HepG2 (cell line): Measurements from ENCODE around the gene UCN. TPM values are rescaled to one million over a fixed set of nuclear protein-coding genes. Genes with fewer than 3 reads are reported as not detected.

Experiments used
- ETV5 ChIP-seq: IDR thresholded peaks from 2 replicates; pipeline ENCODE4 v1.6.1; 2018; ENCODE audit warnings: missing biosample characterization, missing genetic modification reagents, inconsistent platforms, borderline replicate concordance
- NCOA1 ChIP-seq: sonication (generic); formaldehyde crosslinking; IDR thresholded peaks from 2 replicates; pipeline ENCODE4 v1.9.0; 2021; ENCODE audit warnings: missing genetic modification reagents
- PAF1 ChIP-seq: IDR thresholded peaks from 2 replicates; pipeline ENCODE4 v1.6.1; 2016; ENCODE audit warnings: missing genetic modification reagents, missing compliant biosample characterization
- POLR2AphosphoS5 ChIP-seq: IDR thresholded peaks from 2 replicates; pipeline ENCODE4 v1.6.1; 2012; ENCODE audit warnings: low read depth, low read length
- SRSF1 ChIP-seq: fragments of 200-400 bp; formaldehyde crosslinking; optimal IDR thresholded peaks from 2 replicates; pipeline ENCODE3; 2017; ENCODE audit warnings: mild to moderate bottlenecking, low read depth, low read length, moderate library complexity
- ZFP36L1 ChIP-seq: sonication (generic); formaldehyde crosslinking; IDR thresholded peaks from 2 replicates; pipeline ENCODE4 v1.8.0; 2022; ENCODE audit warnings: mild to moderate bottlenecking, missing genetic modification reagents, moderate library complexity
- ZFP90 ChIP-seq: sonication (generic); formaldehyde crosslinking; IDR thresholded peaks from 2 replicates; pipeline ENCODE4 v1.8.0; 2022; ENCODE audit warnings: missing genetic modification reagents, mild to moderate bottlenecking, inconsistent platforms, borderline replicate concordance
- ZNF431 ChIP-seq: sonication (generic); formaldehyde crosslinking; IDR thresholded peaks from 2 replicates; pipeline ENCODE4 v1.9.0; 2022; ENCODE audit warnings: missing genetic modification reagents, low read depth, mild to moderate bottlenecking, borderline replicate concordance
- ZNF558 ChIP-seq: sonication (generic); formaldehyde crosslinking; IDR thresholded peaks from 2 replicates; pipeline ENCODE4 v1.9.0; 2022; ENCODE audit warnings: mild to moderate bottlenecking, missing genetic modification reagents, borderline replicate concordance
- ZNF577 ChIP-seq: sonication (generic); formaldehyde crosslinking; IDR thresholded peaks from 2 replicates; pipeline ENCODE4 v1.4.0; 2020; ENCODE audit warnings: mild to moderate bottlenecking, low read depth, missing genetic modification reagents, borderline replicate concordance
- ZNF7 ChIP-seq: IDR thresholded peaks from 2 replicates; pipeline ENCODE4 v1.6.1; 2016; ENCODE audit warnings: missing biosample characterization, missing genetic modification reagents
- ZSCAN31 ChIP-seq: sonication (generic); formaldehyde crosslinking; IDR thresholded peaks from 2 replicates; pipeline ENCODE4 v1.5.0; 2020; ENCODE audit warnings: low read depth, mild to moderate bottlenecking, missing genetic modification reagents
- polyA plus RNA-seq, 8 experiments: library from polyadenylated mRNA; depleted of rRNA in 3 of 8; stranded (reverse) in 7 of 8; unstranded in 1 of 8; fragments of >200 nt; fragmentation: Illumina TruSeq in 4 of 8; extraction: Trizol in 4 of 8; gene quantifications; 2 replicates each; pipeline versions ENCODE4 v1.2.1 to v1.2.3, GENCODE V29; 2011 to 2016; ENCODE audit warnings: low read depth in 4 of 8, missing spikeins in 1 of 8, mixed read lengths in 1 of 8; ENCODE audit not compliant: insufficient read depth in 1 of 8
- total RNA-seq, 5 experiments: library from RNA; depleted of rRNA; stranded (reverse); fragments of >200 nt; fragmentation: Illumina TruSeq; extraction: Trizol; gene quantifications; 2 replicates each; pipeline ENCODE4 v1.2.3, GENCODE V29; 2016; ENCODE audit warnings: low read depth in 1 of 5
- TF ChIP-seq, protein P1 (sequence below): sonication (generic); formaldehyde crosslinking; IDR thresholded peaks from 2 replicates; pipeline ENCODE4 v1.5.1; 2020; ENCODE audit warnings: mild to moderate bottlenecking, missing genetic modification reagents
- TF ChIP-seq, protein P2 (sequence below): sonication (generic); formaldehyde crosslinking; IDR thresholded peaks from 2 replicates; pipeline ENCODE4 v1.5.0; 2020; ENCODE audit warnings: missing genetic modification reagents
- TF ChIP-seq, protein P3 (sequence below): sonication (generic); formaldehyde crosslinking; IDR thresholded peaks from 2 replicates; pipeline ENCODE4 v1.5.1; 2020; ENCODE audit warnings: missing genetic modification reagents, mild to moderate bottlenecking, borderline replicate concordance
- TF ChIP-seq, protein P4 (sequence below): sonication (generic); formaldehyde crosslinking; IDR thresholded peaks from 2 replicates; pipeline ENCODE4 v1.8.0; 2022; ENCODE audit warnings: mild to moderate bottlenecking, missing genetic modification reagents; ENCODE audit not compliant: insufficient replicate concordance
- TF ChIP-seq, protein P5 (sequence below), 2 experiments: sonication (generic) in 1 of 2; formaldehyde crosslinking in 1 of 2; IDR thresholded peaks; 2 replicates each; pipeline versions ENCODE4 v1.5.1 to v1.6.1; 2011 to 2020; ENCODE audit warnings: borderline replicate concordance in 1 of 2, low read depth in 1 of 2, low read length in 1 of 2, mild to moderate bottlenecking in 1 of 2, missing genetic modification reagents in 1 of 2, moderate library complexity in 1 of 2

UCN gene
- total and polyA plus RNA-seq, 2 of the 13 experiments (the other 11 are each of a cell fraction or from before 2014, with no cell fraction given): 1.2 to 2.3 TPM

DNA sequence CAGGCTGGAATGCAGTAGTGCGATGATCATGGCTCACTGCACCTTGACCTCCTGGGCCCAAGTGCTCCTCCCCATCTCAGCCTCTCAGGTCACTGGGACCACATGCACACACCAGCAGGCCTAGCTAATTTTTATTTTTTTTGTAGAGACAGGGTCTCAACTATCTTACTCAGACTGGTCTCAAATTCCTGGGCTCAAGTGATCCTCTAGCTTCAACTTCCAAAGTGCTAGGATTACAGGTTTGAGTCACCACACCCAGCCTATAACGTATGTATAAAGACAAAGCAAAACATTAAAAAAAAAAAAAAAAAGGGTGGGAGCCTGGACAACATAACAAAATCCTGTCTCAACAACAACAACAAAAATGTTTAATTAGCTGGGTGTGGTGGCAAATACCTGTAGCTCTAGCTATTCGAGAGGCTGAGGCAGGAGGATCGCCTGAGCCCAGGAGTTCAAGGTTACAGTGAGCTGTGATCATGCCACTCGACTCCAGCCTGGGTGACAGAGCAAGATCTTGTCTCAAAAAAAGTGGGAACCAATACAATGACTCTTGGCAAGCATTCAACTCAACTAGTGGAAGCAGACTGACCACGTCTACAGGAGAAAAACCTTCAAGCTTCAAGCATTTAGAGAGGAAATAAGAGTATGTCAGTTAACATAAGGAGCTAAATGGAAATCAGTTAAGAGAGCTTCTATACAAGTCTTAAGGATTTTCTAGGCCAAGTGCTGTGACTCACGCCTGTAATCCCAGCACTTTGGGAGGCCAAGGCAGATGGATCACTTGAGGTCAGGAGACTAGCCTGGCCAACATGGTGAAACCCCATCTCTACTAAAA lies 45.7 kb upstream of the UCN start (continued):
- TF ChIP-seq, protein P1, sequence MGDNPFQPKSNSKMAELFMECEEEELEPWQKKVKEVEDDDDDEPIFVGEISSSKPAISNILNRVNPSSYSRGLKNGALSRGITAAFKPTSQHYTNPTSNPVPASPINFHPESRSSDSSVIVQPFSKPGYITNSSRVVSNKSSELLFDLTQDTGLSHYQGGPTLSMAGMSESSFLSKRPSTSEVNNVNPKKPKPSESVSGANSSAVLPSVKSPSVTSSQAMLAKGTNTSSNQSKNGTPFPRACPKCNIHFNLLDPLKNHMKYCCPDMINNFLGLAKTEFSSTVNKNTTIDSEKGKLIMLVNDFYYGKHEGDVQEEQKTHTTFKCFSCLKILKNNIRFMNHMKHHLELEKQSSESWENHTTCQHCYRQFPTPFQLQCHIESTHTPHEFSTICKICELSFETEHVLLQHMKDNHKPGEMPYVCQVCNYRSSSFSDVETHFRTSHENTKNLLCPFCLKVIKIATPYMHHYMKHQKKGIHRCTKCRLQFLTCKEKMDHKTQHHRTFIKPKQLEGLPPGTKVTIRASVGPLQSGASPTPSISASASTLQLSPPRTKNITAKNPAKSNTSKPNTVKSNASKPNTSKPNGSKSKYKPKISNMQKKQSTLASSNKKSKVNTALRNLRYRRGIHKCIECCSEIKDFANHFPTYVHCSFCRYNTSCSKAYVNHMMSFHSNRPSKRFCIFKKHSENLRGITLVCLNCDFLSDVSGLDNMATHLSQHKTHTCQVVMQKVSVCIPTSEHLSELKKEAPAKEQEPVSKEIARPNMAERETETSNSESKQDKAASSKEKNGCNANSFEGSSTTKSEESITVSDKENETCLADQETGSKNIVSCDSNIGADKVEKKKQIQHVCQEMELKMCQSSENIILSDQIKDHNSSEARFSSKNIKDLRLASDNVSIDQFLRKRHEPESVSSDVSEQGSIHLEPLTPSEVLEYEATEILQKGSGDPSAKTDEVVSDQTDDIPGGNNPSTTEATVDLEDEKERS (CRISPR knock-in tag): no peak
- no peak for TF ChIP-seq ZNF558 (CRISPR knock-in tag)
- no peak for TF ChIP-seq SRSF1
- TF ChIP-seq PAF1 (CRISPR knock-in tag): no peak
- TF ChIP-seq ZSCAN31 (CRISPR knock-in tag): no peak
- no peak for TF ChIP-seq ETV5 (CRISPR knock-in tag)
- TF ChIP-seq, protein P2, sequence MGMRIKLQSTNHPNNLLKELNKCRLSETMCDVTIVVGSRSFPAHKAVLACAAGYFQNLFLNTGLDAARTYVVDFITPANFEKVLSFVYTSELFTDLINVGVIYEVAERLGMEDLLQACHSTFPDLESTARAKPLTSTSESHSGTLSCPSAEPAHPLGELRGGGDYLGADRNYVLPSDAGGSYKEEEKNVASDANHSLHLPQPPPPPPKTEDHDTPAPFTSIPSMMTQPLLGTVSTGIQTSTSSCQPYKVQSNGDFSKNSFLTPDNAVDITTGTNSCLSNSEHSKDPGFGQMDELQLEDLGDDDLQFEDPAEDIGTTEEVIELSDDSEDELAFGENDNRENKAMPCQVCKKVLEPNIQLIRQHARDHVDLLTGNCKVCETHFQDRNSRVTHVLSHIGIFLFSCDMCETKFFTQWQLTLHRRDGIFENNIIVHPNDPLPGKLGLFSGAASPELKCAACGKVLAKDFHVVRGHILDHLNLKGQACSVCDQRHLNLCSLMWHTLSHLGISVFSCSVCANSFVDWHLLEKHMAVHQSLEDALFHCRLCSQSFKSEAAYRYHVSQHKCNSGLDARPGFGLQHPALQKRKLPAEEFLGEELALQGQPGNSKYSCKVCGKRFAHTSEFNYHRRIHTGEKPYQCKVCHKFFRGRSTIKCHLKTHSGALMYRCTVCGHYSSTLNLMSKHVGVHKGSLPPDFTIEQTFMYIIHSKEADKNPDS (CRISPR knock-in tag): no peak
- TF ChIP-seq, protein P3, sequence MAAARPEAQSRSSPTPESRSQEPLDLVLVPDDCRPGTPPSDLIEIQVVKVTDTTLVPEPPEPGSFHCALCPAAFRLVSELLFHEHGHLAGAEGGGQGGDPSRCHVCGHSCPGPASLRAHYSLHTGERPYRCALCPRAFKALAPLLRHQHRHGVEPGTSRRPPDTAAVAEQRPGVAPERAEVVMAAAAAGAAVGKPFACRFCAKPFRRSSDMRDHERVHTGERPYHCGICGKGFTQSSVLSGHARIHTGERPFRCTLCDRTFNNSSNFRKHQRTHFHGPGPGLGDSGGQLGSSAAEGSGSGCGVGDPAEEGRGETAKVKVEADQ (CRISPR knock-in tag): peak; percentile 35; the same call in 1 of the 2 replicates
- TF ChIP-seq, protein P4, sequence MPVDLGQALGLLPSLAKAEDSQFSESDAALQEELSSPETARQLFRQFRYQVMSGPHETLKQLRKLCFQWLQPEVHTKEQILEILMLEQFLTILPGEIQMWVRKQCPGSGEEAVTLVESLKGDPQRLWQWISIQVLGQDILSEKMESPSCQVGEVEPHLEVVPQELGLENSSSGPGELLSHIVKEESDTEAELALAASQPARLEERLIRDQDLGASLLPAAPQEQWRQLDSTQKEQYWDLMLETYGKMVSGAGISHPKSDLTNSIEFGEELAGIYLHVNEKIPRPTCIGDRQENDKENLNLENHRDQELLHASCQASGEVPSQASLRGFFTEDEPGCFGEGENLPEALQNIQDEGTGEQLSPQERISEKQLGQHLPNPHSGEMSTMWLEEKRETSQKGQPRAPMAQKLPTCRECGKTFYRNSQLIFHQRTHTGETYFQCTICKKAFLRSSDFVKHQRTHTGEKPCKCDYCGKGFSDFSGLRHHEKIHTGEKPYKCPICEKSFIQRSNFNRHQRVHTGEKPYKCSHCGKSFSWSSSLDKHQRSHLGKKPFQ (CRISPR knock-in tag): peak; percentile 88
- TF ChIP-seq, protein P5, sequence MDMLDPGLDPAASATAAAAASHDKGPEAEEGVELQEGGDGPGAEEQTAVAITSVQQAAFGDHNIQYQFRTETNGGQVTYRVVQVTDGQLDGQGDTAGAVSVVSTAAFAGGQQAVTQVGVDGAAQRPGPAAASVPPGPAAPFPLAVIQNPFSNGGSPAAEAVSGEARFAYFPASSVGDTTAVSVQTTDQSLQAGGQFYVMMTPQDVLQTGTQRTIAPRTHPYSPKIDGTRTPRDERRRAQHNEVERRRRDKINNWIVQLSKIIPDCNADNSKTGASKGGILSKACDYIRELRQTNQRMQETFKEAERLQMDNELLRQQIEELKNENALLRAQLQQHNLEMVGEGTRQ (IDR thresholded peaks at IDR 0.05; ENCODE audit: low read depth, low read length): no peak
- TF ChIP-seq, protein P5 (CRISPR knock-in tag; IDR thresholded peaks at IDR 0.05; ENCODE audit: borderline replicate concordance): no peak
- TF ChIP-seq ZNF431 (CRISPR knock-in tag): no peak
- no peak for TF ChIP-seq ZNF7 (CRISPR knock-in tag)
- TF ChIP-seq POLR2AphosphoS5: peak; percentile 21; the same call in 1 of the 2 replicates
- TF ChIP-seq ZFP36L1 (CRISPR knock-in tag): no peak
- no peak for TF ChIP-seq ZFP90 (CRISPR knock-in tag)
- no peak for TF ChIP-seq ZNF577 (CRISPR knock-in tag)
- no peak for TF ChIP-seq NCOA1 (CRISPR knock-in tag)
